ENCODE measurements around the gene TAS1R1.

Gene TAS1R1

GRCh38 chr1:6508154-6508815 lies 46.8 kb upstream of the TAS1R1 start:
- DNase-seq (ENCODE audit: extremely low read depth, insufficient read length), result no peak
- no peaks in the 10 kb centered on the region for H3K36me3 ChIP-seq (ENCODE audit: control insufficient read depth, insufficient read depth, low read length)
- TF ChIP-seq CTCF (IDR thresholded peaks at IDR 0.05; ENCODE audit: insufficient read depth, low read length, poor library complexity, severe bottlenecking), result no peak
- H3K27me3 ChIP-seq (replicated peaks; ENCODE audit: control insufficient read depth, insufficient read depth, low read length), result no peaks in the 10 kb centered on the region; the same call in 1 of the 2 replicates
- no peak overlapping the region for H3K4me3 ChIP-seq (replicated peaks; ENCODE audit: low read depth, low read length)

DNA sequence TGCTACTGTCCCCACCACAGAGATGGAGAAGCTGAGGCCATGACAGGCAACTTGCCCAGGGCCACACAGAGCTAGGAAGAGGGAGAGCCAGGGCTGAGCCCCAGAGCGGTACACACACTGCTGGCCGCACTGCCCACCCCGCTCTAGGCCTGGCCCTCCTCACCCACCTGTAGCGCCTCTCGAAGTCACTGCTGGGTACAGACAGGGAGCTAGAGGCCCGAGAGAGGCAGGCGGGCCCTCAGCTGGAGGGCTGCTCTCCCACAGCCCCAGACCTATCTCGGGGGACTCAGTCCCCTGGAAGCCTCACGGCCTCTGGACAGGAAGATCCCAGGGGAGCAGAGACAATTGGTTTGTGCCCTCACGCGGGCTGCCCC lies 46.3 kb upstream of the TAS1R1 start:
- H3K4me3 ChIP-seq (replicated peaks; ENCODE audit: low read depth, low read length), result no peak overlapping the region
- TF ChIP-seq CTCF (IDR thresholded peaks at IDR 0.05; ENCODE audit: insufficient read depth, low read length, poor library complexity, severe bottlenecking), result no peak
- H3K36me3 ChIP-seq (ENCODE audit: control insufficient read depth, insufficient read depth, low read length), result no peaks in the 10 kb centered on the region
- DNase-seq (ENCODE audit: extremely low read depth, insufficient read length), result no peak
- no peaks in the 10 kb centered on the region; the same call in 1 of the 2 replicates for H3K27me3 ChIP-seq (replicated peaks; ENCODE audit: control insufficient read depth, insufficient read depth, low read length)

- H3K4me3 ChIP-seq (replicated peaks; ENCODE audit: low read depth, low read length), result no peak overlapping the region
- no peaks in the 10 kb centered on the region for H3K36me3 ChIP-seq (ENCODE audit: control insufficient read depth, insufficient read depth, low read length)
- no peaks in the 10 kb centered on the region; the same call in 1 of the 2 replicates for H3K27me3 ChIP-seq (replicated peaks; ENCODE audit: control insufficient read depth, insufficient read depth, low read length)
- no peak for DNase-seq (ENCODE audit: extremely low read depth, insufficient read length)
- TF ChIP-seq CTCF (IDR thresholded peaks at IDR 0.05; ENCODE audit: insufficient read depth, low read length, poor library complexity, severe bottlenecking), result no peak
Observed at GRCh38 chr1:6509220-6509918, 45.7 kb upstream of the TAS1R1 start.

- Histone ChIP-seq H3K27me3 (replicated peaks; ENCODE audit: control insufficient read depth, insufficient read depth, low read length) (no peaks in the 10 kb centered on the region; the same call in 1 of the 2 replicates), H3K4me3 (replicated peaks; ENCODE audit: low read depth, low read length) (no peak overlapping the region), H3K36me3 (ENCODE audit: control insufficient read depth, insufficient read depth, low read length) (no peaks in the 10 kb centered on the region)
- DNase-seq (ENCODE audit: extremely low read depth, insufficient read length), result no peak
- TF ChIP-seq CTCF (IDR thresholded peaks at IDR 0.05; ENCODE audit: insufficient read depth, low read length, poor library complexity, severe bottlenecking), result no peak
Observed at GRCh38 chr1:6509919-6510291, 45.2 kb upstream of the TAS1R1 start.

GRCh38 chr1:6510493-6510892 lies 44.6 kb upstream of the TAS1R1 start:
- no peak for TF ChIP-seq CTCF (IDR thresholded peaks at IDR 0.05; ENCODE audit: insufficient read depth, low read length, poor library complexity, severe bottlenecking)
- Histone ChIP-seq H3K27me3 (replicated peaks; ENCODE audit: control insufficient read depth, insufficient read depth, low read length) (no peaks in the 10 kb centered on the region; the same call in 1 of the 2 replicates), H3K36me3 (ENCODE audit: control insufficient read depth, insufficient read depth, low read length) (no peaks in the 10 kb centered on the region), H3K4me3 (replicated peaks; ENCODE audit: low read depth, low read length) (no peak overlapping the region)
- no peak for DNase-seq (ENCODE audit: extremely low read depth, insufficient read length)
